HFF-Myc (cell line): ENCODE measurements around the gene ACAN.

ENCODE experiments used
- DNase-seq: peaks from one replicate; pipeline ENCODE4 v3.0.0-alpha.2; 2011; ENCODE audit warnings: low read depth; ENCODE audit errors: extremely low read depth
- H3K4me3 ChIP-seq: replicated peaks from 2 replicates; pipeline ENCODE4 v1.5.1; 2011; ENCODE audit warnings: low read depth, mild to moderate bottlenecking, control low read depth, low read length
- TF ChIP-seq, protein P1 (sequence below): IDR thresholded peaks from 2 replicates; pipeline ENCODE4 v1.5.1; 2012; ENCODE audit warnings: mild to moderate bottlenecking, low read depth, low read length, control low read depth; ENCODE audit errors: missing control alignments

Gene ACAN

DNA sequence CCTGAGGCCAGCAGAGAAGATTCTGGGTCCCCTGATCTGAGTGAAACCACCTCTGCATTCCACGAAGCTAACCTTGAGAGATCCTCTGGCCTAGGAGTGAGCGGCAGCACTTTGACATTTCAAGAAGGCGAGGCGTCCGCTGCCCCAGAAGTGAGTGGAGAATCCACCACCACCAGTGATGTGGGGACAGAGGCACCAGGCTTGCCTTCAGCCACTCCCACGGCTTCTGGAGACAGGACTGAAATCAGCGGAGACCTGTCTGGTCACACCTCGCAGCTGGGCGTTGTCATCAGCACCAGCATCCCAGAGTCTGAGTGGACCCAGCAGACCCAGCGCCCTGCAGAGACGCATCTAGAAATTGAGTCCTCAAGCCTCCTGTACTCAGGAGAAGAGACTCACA lies 55.7 kb downstream of the ACAN start:
- H3K4me3 ChIP-seq: no peak overlapping the region
- TF ChIP-seq, protein P1, sequence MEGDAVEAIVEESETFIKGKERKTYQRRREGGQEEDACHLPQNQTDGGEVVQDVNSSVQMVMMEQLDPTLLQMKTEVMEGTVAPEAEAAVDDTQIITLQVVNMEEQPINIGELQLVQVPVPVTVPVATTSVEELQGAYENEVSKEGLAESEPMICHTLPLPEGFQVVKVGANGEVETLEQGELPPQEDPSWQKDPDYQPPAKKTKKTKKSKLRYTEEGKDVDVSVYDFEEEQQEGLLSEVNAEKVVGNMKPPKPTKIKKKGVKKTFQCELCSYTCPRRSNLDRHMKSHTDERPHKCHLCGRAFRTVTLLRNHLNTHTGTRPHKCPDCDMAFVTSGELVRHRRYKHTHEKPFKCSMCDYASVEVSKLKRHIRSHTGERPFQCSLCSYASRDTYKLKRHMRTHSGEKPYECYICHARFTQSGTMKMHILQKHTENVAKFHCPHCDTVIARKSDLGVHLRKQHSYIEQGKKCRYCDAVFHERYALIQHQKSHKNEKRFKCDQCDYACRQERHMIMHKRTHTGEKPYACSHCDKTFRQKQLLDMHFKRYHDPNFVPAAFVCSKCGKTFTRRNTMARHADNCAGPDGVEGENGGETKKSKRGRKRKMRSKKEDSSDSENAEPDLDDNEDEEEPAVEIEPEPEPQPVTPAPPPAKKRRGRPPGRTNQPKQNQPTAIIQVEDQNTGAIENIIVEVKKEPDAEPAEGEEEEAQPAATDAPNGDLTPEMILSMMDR: no peak
- DNase-seq: no peak

DNA sequence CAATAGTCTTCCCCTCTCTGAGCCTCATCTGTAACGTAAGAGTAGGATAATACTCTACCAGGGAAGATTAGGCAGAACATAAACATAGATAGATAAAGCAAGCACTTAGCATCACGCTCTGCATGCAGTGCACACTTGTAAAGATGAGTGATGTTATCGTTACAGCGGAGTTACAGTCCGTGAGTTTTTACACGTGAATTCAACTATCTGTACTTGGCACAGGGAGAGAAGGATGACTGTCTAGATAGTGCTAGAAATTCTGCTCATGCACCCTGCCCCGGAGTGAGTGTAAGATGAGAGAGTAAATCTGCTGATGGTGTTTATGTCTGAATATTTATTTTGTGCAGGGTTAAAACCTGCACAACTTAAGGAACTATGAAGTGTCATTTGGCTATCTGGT lies 56.3 kb downstream of the ACAN start:
- TF ChIP-seq, protein P1: no peak
- no peak overlapping the region for H3K4me3 ChIP-seq

DNA sequence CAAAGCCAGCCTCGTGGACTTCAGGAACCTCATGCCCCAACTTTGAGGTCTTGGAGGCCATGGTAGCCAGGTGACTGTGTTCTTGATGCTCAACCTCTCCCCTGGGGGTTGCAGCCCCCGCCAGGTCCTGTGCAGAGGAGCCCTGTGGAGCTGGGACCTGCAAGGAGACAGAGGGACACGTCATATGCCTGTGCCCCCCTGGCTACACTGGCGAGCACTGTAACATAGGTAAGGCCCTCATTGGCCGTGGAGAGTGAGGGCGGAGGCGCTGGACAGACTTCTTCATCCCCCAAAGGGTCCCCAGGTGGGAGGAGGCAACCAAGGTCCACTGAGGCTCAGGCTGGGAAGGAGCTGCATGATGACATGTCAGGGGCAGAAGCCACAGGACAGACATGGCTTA lies 57.0 kb downstream of the ACAN start:
- TF ChIP-seq, protein P1: no peak
- H3K4me3 ChIP-seq: no peak overlapping the region
- DNase-seq: no peak

More for the DNA sequence above, 56.3 kb downstream of the ACAN start:
- no peak for DNase-seq

DNA sequence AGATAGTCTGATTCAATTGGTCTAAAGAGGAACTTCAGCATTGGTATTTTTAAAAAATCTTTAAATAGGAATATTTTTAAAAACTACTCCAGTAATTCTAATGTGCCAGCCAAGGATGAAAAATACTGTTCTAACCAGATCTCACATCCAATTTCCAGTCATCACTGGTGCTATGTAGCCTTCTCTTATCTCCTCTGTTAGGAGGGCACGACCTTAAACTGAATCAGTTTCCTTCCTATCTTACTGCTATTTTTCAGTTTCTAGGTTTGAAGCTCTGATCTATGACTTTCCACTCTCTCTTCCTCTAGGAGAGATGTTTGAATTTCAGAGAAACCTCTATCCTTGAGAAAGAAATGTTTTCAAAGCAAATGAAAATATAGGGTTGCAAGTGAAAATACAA lies 60.2 kb downstream of the ACAN start:
- H3K4me3 ChIP-seq: no peak overlapping the region
- TF ChIP-seq, protein P1: no peak
- DNase-seq: no peak

DNA sequence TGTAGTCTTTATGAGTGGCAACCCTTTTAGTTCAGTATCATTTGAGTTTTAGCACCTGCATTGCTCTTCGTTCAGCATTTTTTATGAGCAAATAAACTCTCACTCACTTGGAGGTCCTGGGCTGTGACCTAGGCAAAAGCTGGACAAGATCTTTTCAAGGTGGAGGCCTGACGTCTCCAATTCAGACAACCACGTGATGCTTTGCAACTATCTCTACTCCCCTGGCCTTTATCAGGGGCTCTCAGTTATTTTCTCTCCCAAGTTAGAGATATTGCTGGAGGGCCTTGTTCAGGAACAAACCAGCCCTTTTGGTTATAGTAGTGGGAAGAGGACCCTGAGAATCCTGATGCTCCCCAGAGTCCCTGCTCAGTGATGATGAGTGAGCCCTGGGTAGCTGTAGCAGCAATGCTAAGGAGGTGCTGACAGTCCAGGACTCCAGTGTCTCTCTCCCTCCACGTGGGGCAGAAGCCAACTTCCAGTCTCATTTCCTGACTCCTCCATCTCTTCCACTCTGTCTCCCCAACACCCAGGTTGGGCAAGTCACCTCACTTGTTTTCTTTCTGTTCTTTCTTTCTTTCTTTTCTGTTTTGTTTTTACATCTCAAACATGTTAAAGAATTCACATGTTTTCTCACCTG lies 61.7 kb downstream of the ACAN start:
- TF ChIP-seq, protein P1: no peak
- no peak for DNase-seq
- H3K4me3 ChIP-seq: no peak overlapping the region

DNA sequence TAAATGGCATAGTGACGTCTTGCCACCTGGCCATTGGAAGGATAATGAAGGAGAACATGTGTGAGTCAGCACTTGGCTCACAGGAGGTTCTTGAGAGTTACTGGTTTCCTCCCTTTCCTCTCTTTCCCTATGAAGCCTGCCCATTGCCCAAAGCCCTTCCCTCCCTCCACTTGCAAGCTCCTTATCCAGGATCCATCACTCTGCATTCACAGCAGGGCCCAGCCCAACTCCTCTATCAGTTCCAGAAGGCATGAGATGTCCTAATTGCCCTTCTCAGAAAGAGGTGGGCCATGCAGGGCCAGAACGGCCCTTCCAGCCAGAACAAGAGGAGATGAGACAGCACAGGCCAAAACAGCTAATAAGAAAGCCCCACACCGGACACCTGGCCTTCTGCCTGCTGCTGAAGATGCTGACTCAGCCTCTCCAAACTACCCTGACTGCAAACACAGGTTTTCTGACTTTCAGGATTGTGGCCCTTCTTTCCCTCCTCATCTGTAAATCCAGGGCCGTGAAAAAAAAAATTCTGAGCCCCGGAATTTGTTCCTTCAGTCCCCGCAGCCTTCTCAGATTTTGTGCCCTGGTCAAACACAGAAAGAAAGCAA lies 62.4 kb downstream of the ACAN start:
- TF ChIP-seq, protein P1: no peak
- no peak overlapping the region for H3K4me3 ChIP-seq
- no peak for DNase-seq

DNA sequence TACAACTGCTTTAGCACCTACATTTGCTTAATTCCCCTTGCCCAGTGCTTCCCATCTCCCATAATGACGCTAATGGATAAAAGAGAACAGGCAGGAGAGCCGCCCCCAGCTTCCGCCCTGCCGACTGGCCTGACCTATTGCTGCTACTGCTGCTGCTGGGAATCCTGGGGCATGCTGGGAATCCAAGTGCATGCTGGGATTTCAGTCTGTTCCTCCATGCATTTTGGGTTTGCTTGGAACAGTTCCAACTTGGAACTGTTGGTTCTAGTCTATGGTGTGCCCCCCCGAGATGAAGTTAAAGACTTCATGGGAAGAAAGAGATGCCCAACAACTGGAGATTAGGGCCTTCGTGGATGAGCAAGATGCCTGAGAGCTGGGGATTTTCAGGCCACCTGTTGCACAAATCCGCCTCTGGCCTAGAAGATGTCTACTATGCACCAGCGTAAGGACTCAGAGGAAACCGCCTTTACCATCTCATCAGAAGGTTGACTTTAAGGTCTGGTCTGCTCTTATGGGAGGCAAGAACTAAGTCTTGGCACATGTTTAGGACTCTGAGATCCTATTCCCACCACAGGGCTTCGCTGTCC lies 63.2 kb downstream of the ACAN start:
- no peak for DNase-seq
- TF ChIP-seq, protein P1: no peak
- H3K4me3 ChIP-seq: no peak overlapping the region
